ENCODE results near the gene CTNNA2.

DNA sequence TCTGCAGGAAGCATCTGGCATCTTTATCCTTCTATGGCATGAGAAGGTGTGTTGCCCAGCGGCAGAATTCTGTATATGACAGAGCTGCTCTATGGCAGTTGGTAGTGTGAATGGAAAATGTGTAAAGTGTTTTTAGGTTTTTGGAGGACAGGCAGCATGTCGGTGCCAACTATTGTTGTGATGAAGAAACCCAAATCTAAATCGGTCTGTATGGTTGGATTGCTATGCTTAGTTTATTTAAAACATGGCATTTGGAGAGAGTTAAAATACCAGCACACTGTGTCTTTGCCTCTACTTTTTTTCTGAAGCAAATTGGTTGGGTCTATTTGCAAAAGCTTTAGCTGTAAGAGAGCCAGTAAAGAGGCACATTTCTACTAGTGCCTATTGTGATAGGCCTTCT, 136.7 kb downstream of the CTNNA2 start:
- TF ChIP-seq EGR1 (IDR thresholded peaks at IDR 0.05) (no peak), REST (IDR thresholded peaks at IDR 0.05; ENCODE audit: low read depth) (no peak), RAD21 (IDR thresholded peaks at IDR 0.05; ENCODE audit: low read depth) (no peak), MAX (IDR thresholded peaks at IDR 0.05) (no peak)
